GM19099 (cell line): Measurements from ENCODE around the gene TBX3.

Experiments used
- POLR2A ChIP-seq: IDR thresholded peaks from 3 replicates; pipeline ENCODE4 v1.6.1; 2011; ENCODE audit warnings: low read depth; ENCODE audit not compliant: insufficient read length; ENCODE audit errors: extremely low read depth

TBX3 gene

DNA sequence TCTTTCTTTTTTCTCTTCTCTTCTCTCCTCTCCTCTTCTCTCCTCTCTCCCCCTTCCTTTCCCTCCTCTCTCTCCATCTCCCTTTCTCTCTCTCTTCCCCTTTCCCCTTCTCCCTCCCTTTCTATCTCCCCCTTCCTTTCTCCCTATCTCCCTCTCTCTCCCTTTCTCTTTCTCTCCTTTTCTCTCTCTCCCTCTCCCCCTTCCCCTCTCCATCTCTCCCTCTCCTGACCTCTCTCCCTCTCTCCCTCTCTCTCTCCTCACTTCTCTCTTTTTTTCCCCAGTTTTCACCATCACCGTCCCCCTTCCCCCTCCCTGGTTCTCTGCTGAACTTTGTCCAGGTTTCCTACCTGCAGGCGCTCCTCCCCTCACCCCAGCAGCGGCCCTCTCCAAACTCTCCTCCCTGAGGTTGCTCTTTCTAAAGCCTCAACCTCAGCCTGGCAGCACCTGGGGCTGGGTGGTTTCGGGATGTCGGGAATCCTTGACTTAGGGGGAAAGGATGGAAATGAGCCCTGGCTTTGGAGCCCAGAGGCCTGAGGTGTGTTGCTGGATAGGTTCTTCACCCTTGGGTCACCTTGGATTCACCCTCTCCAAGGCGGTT is 14.7 kb upstream of the TBX3 start:
- no peak for TF ChIP-seq POLR2A

- no peak for TF ChIP-seq POLR2A
Observed at GRCh38 chr12:114697741-114698565, 14.0 kb upstream of the TBX3 start.

- no peak for TF ChIP-seq POLR2A
Observed at GRCh38 chr12:114697243-114697716, 13.3 kb upstream of the TBX3 start.

GRCh38 chr12:114696443-114697242 is 12.7 kb upstream of the TBX3 start:
- TF ChIP-seq POLR2A: no peak

DNA sequence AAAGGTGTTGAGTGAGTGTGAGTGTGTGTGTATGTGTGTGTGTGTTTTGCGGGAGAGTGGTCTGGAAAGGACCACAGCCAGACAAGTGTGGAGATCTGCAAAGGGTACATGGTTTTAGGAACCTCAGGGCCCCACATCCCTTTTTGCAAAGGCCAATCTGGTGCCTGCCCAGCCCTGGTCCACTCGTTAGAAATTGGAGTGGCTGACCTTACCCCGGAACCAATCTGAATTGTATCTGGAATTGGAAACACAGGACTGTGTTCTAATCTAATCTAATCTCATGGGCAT is 11.3 kb upstream of the TBX3 start:
- TF ChIP-seq POLR2A: no peak

GRCh38 chr12:114694436-114695304 is 10.7 kb upstream of the TBX3 start:
- no peak for TF ChIP-seq POLR2A

GRCh38 chr12:114693532-114693931 is 9.6 kb upstream of the TBX3 start:
- no peak for TF ChIP-seq POLR2A

GRCh38 chr12:114693059-114693531 is 9.1 kb upstream of the TBX3 start:
- TF ChIP-seq POLR2A: no peak

GRCh38 chr12:114692186-114693058 is 8.4 kb upstream of the TBX3 start:
- no peak for TF ChIP-seq POLR2A

GRCh38 chr12:114691763-114692185 is 7.8 kb upstream of the TBX3 start:
- TF ChIP-seq POLR2A: no peak

- no peak for TF ChIP-seq POLR2A
Observed at GRCh38 chr12:114691196-114691595, 7.2 kb upstream of the TBX3 start.

DNA sequence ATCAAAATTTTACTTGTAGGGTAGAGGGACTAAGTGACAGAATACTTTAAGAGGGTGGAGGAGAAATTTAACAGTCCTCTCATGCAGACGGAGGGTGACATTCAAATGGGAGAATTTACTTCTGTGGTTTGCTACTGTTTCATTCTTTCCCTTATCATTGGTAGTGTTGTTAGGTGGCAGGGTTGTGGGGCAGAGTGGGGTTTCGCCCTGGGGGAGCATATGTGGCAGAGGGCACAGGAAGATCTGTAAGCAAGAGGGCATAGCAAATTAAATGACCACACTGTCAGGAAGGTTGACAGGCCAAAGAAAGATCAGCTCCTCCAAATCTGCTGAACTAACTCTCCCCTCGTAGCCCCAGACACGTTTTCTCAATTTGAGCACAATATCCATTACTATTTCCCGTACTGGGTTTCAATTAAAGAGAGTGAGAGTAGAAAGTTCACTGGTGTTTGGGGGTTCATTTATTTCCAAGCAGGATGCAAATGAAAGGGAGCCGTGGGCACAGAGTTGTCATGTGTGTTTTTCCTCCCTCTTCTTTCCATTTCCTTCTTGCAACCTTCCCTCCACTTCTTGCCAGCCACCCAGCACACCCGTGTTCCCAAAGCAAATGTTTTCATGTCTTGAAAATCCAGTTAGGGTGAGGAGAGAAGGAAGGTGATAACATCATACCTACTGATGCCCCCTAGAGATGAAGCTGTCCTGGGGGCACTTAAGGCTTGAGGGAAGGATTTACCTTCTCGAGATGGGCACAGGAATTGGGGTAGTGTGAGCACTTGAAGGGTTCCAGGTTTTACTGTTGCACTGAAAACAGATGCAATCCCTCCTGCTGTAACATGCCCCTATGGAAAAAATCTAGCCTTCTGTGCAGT is 6.5 kb upstream of the TBX3 start:
- TF ChIP-seq POLR2A: no peak

- TF ChIP-seq POLR2A: no peak
Observed at GRCh38 chr12:114689075-114689994, 5.4 kb upstream of the TBX3 start.
